GM23338 (cell line): Measurements from ENCODE around the gene NRXN2. TPM values are rescaled to one million over a fixed set of nuclear protein-coding genes. Genes with fewer than 3 reads are reported as not detected.

Source experiments
- ATAC-seq: fragments of 200-7000 bp; cut with Tn5 transposase; 3 replicates; pipeline ENCODE4 v1.9.1; 2020
- DNase-seq: peaks from one replicate; pipeline ENCODE4 v3.0.0-alpha.2; 2015; ENCODE audit warnings: low spot score
- H2AFZ ChIP-seq: fragments of 200-600 bp; sonication (generic); 2 replicates; pipeline ENCODE4 v1.8.0; 2016; ENCODE audit warnings: antibody characterized with exemption, mild to moderate bottlenecking, moderate library complexity
- H3F3A ChIP-seq: fragments of 200-600 bp; sonication (generic); replicated peaks from 2 replicates; pipeline ENCODE4 v1.8.0; 2017; ENCODE audit warnings: antibody characterized with exemption, mixed run types, low read depth
- H3K27ac ChIP-seq: fragments of 200-600 bp; sonication (generic); 2 replicates; pipeline ENCODE4 v1.6.1; 2016; ENCODE audit warnings: low read depth
- H3K27me3 ChIP-seq: fragments of 200-600 bp; sonication (generic); 2 replicates; pipeline ENCODE4 v1.8.0; 2016; ENCODE audit warnings: mild to moderate bottlenecking, mixed run types, moderate library complexity; ENCODE audit not compliant: insufficient read depth
- H3K36me3 ChIP-seq: fragments of 200-600 bp; sonication (generic); 2 replicates; pipeline ENCODE4 v1.8.0; 2016; ENCODE audit warnings: mild to moderate bottlenecking; ENCODE audit not compliant: insufficient read depth
- H3K4me1 ChIP-seq: fragments of 200-600 bp; sonication (generic); 2 replicates; pipeline ENCODE4 v1.8.0; 2016; ENCODE audit warnings: mild to moderate bottlenecking, moderate library complexity; ENCODE audit not compliant: insufficient read depth
- H3K4me2 ChIP-seq: fragments of 200-600 bp; sonication (generic); 2 replicates; pipeline ENCODE4 v1.7.1; 2017; ENCODE audit warnings: mixed run types
- H3K4me3 ChIP-seq: fragments of 200-600 bp; sonication (generic); 2 replicates; pipeline ENCODE4 v1.6.1; 2016; ENCODE audit warnings: mixed run types
- H3K79me2 ChIP-seq: fragments of 200-600 bp; sonication (generic); replicated peaks from 2 replicates; pipeline ENCODE4 v1.8.0; 2017; ENCODE audit warnings: mild to moderate bottlenecking; ENCODE audit not compliant: insufficient read depth
- H3K9me2 ChIP-seq: fragments of 200-600 bp; sonication (generic); 2 replicates; pipeline ENCODE4 v1.8.0; 2017; ENCODE audit not compliant: insufficient read depth
- H4K20me1 ChIP-seq: fragments of 200-600 bp; sonication (generic); replicated peaks from 2 replicates; pipeline ENCODE4 v1.8.0; 2017; ENCODE audit warnings: mild to moderate bottlenecking; ENCODE audit not compliant: insufficient read depth
- H3K27ac Mint-ChIP-seq: 2 replicates; pipeline ENCODE4 v1.8.0; 2020; ENCODE audit warnings: inconsistent platforms, mild to moderate bottlenecking, moderate library complexity, mixed read lengths
- H3K27me3 Mint-ChIP-seq: 3 replicates; pipeline ENCODE4 v1.8.0; 2022; ENCODE audit warnings: low read depth, mild to moderate bottlenecking, moderate library complexity, mixed read lengths, inconsistent platforms; ENCODE audit not compliant: insufficient read depth, poor library complexity
- H3K36me3 Mint-ChIP-seq: 3 replicates; pipeline ENCODE4 v1.8.0; 2021; ENCODE audit warnings: low read depth, mild to moderate bottlenecking, inconsistent platforms, moderate library complexity, mixed read lengths
- H3K4me1 Mint-ChIP-seq: 3 replicates; pipeline ENCODE4 v1.8.0; 2020; ENCODE audit warnings: mild to moderate bottlenecking, inconsistent platforms, mixed read lengths
- H3K4me3 Mint-ChIP-seq: 3 replicates; pipeline ENCODE4 v1.8.0; 2021; ENCODE audit warnings: moderate library complexity, mild to moderate bottlenecking, inconsistent platforms, mixed read lengths
- H3K9me3 Mint-ChIP-seq: 3 replicates; pipeline ENCODE4 v1.8.0; 2020; ENCODE audit warnings: moderate library complexity, mild to moderate bottlenecking, inconsistent platforms, mixed read lengths
- EZH2 ChIP-seq: fragments of 200-600 bp; sonication (generic); IDR thresholded peaks from one replicate; pipeline ENCODE4 v1.8.0; 2017; ENCODE audit warnings: antibody characterized with exemption, mild to moderate bottlenecking, low read depth; ENCODE audit not compliant: unreplicated experiment
- JUNB ChIP-seq: IDR thresholded peaks from one replicate; pipeline ENCODE4 v1.6.1; 2016; ENCODE audit warnings: antibody characterized with exemption; ENCODE audit not compliant: unreplicated experiment
- ZNF114 ChIP-seq: fragments of 250-450 bp; sonication (Bioruptor Pico); IDR thresholded peaks from 2 replicates; pipeline ENCODE4 v1.5.0; 2020; ENCODE audit warnings: mild to moderate bottlenecking, moderate library complexity
- polyA plus RNA-seq: library from polyadenylated mRNA; unstranded; fragments of >200 nt; fragmentation: Nextera tagmentation; extraction: Ambion mirVana; gene quantifications from 2 replicates; pipeline ENCODE4 v1.2.1, GENCODE V29; 2016
- total RNA-seq: library from RNA; depleted of rRNA; stranded (reverse); fragments of >200 nt; shearing (Covaris generic); gene quantifications from 2 replicates; pipeline ENCODE4 v1.2.3, GENCODE V29; 2014
- TF ChIP-seq, protein P1 (sequence below): IDR thresholded peaks from 2 replicates; pipeline ENCODE4 v1.6.1; 2016; ENCODE audit warnings: antibody characterized with exemption
- TF ChIP-seq, protein P2 (sequence below): fragments of 250-450 bp; sonication (Bioruptor Pico); IDR thresholded peaks from 2 replicates; pipeline ENCODE4 v1.5.0; 2020; ENCODE audit warnings: mild to moderate bottlenecking, moderate library complexity
- TF ChIP-seq, protein P3 (sequence below), 2 experiments: fragments of 200-600 bp in 1 of 2; sonication (generic) in 1 of 2; conservative IDR thresholded peaks; 2 replicates each; pipeline versions ENCODE4 v1.5.1 to v1.6.1; 2016 to 2017; ENCODE audit warnings: antibody characterized with exemption in 2 of 2, low read depth in 2 of 2, mild to moderate bottlenecking in 2 of 2, moderate library complexity in 1 of 2

The NRXN2 gene
- total and polyA plus RNA-seq, 2 experiments from 2014 or later: 3.4 to 17.0 TPM

DNA sequence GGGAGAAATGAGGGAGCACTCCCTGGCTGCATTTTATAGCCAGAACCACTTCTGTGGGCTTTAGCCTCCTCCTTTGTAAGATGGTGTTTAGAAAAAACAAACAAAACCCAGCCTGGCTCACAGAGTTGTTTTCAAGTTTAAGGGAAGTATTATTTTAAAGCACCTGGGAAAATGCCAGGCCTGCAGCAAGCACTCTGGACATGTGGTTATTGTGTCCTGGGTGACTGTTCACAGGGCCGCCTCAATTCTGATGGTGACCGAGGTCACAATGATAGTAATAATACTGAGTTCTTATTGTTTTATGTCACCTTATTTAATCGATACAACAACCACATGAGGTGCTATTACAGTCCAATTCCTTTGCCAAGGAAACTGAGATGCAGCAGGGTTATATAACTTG lies 152.7 kb downstream of the NRXN2 start:
- no peaks in the 10 kb centered on the region for H3K36me3 Mint-ChIP-seq
- no peak overlapping the region for H3K27ac ChIP-seq
- peaks cover 14% of the 10 kb centered on the region; the same call in 1 of the 2 replicates for H3K4me1 ChIP-seq
- ATAC-seq (no peak), DNase-seq (no peak)
- no peak overlapping the region for H3K27ac Mint-ChIP-seq
- H3K4me3 ChIP-seq: no peak overlapping the region
- no peak overlapping the region for H3K4me3 Mint-ChIP-seq
- no peaks in the 10 kb centered on the region for H3K27me3 ChIP-seq
- no peak for TF ChIP-seq EZH2
- TF ChIP-seq, protein P1, sequence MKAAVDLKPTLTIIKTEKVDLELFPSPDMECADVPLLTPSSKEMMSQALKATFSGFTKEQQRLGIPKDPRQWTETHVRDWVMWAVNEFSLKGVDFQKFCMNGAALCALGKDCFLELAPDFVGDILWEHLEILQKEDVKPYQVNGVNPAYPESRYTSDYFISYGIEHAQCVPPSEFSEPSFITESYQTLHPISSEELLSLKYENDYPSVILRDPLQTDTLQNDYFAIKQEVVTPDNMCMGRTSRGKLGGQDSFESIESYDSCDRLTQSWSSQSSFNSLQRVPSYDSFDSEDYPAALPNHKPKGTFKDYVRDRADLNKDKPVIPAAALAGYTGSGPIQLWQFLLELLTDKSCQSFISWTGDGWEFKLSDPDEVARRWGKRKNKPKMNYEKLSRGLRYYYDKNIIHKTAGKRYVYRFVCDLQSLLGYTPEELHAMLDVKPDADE: no peak
- TF ChIP-seq, protein P2, sequence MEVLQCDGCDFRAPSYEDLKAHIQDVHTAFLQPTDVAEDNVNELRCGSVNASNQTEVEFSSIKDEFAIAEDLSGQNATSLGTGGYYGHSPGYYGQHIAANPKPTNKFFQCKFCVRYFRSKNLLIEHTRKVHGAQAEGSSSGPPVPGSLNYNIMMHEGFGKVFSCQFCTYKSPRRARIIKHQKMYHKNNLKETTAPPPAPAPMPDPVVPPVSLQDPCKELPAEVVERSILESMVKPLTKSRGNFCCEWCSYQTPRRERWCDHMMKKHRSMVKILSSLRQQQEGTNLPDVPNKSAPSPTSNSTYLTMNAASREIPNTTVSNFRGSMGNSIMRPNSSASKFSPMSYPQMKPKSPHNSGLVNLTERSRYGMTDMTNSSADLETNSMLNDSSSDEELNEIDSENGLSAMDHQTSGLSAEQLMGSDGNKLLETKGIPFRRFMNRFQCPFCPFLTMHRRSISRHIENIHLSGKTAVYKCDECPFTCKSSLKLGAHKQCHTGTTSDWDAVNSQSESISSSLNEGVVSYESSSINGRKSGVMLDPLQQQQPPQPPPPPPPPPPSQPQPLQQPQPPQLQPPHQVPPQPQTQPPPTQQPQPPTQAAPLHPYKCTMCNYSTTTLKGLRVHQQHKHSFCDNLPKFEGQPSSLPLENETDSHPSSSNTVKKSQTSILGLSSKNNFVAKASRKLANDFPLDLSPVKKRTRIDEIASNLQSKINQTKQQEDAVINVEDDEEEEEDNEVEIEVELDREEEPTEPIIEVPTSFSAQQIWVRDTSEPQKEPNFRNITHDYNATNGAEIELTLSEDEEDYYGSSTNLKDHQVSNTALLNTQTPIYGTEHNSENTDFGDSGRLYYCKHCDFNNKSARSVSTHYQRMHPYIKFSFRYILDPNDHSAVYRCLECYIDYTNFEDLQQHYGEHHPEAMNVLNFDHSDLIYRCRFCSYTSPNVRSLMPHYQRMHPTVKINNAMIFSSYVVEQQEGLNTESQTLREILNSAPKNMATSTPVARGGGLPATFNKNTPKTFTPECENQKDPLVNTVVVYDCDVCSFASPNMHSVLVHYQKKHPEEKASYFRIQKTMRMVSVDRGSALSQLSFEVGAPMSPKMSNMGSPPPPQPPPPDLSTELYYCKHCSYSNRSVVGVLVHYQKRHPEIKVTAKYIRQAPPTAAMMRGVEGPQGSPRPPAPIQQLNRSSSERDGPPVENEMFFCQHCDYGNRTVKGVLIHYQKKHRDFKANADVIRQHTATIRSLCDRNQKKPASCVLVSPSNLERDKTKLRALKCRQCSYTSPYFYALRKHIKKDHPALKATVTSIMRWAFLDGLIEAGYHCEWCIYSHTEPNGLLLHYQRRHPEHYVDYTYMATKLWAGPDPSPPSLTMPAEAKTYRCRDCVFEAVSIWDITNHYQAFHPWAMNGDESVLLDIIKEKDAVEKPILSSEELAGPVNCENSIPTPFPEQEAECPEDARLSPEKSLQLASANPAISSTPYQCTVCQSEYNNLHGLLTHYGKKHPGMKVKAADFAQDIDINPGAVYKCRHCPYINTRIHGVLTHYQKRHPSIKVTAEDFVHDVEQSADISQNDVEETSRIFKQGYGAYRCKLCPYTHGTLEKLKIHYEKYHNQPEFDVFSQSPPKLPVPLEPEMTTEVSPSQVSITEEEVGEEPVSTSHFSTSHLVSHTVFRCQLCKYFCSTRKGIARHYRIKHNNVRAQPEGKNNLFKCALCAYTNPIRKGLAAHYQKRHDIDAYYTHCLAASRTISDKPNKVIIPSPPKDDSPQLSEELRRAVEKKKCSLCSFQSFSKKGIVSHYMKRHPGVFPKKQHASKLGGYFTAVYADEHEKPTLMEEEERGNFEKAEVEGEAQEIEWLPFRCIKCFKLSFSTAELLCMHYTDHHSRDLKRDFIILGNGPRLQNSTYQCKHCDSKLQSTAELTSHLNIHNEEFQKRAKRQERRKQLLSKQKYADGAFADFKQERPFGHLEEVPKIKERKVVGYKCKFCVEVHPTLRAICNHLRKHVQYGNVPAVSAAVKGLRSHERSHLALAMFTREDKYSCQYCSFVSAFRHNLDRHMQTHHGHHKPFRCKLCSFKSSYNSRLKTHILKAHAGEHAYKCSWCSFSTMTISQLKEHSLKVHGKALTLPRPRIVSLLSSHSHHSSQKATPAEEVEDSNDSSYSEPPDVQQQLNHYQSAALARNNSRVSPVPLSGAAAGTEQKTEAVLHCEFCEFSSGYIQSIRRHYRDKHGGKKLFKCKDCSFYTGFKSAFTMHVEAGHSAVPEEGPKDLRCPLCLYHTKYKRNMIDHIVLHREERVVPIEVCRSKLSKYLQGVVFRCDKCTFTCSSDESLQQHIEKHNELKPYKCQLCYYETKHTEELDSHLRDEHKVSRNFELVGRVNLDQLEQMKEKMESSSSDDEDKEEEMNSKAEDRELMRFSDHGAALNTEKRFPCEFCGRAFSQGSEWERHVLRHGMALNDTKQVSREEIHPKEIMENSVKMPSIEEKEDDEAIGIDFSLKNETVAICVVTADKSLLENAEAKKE: no peak
- no peak for TF ChIP-seq JUNB
- TF ChIP-seq, protein P3, sequence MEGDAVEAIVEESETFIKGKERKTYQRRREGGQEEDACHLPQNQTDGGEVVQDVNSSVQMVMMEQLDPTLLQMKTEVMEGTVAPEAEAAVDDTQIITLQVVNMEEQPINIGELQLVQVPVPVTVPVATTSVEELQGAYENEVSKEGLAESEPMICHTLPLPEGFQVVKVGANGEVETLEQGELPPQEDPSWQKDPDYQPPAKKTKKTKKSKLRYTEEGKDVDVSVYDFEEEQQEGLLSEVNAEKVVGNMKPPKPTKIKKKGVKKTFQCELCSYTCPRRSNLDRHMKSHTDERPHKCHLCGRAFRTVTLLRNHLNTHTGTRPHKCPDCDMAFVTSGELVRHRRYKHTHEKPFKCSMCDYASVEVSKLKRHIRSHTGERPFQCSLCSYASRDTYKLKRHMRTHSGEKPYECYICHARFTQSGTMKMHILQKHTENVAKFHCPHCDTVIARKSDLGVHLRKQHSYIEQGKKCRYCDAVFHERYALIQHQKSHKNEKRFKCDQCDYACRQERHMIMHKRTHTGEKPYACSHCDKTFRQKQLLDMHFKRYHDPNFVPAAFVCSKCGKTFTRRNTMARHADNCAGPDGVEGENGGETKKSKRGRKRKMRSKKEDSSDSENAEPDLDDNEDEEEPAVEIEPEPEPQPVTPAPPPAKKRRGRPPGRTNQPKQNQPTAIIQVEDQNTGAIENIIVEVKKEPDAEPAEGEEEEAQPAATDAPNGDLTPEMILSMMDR (conservative IDR thresholded peaks at IDR 0.05; ENCODE audit: low read depth in 2 of 2): no peak
- no peak for TF ChIP-seq ZNF114
- peaks cover 33% of the 10 kb centered on the region for H3K4me1 Mint-ChIP-seq
- H4K20me1 ChIP-seq: no peaks in the 10 kb centered on the region
- H3K9me2 ChIP-seq: no peaks in the 10 kb centered on the region
- H3K36me3 ChIP-seq: no peaks in the 10 kb centered on the region
- no peak overlapping the region for H2AFZ ChIP-seq
- 0 out of 2 replicates have a peak, but pooled peaks cover 3% of the 10 kb centered on the region for H3F3A ChIP-seq
- H3K4me2 ChIP-seq: no peak overlapping the region
- no peaks in the 10 kb centered on the region for H3K79me2 ChIP-seq
- peaks cover 10% of the 10 kb centered on the region for H3K27me3 Mint-ChIP-seq
- H3K9me3 Mint-ChIP-seq: no peaks in the 10 kb centered on the region
